HepG2 (cell line): ENCODE data around the gene ASPRV1. TPM values are rescaled to one million over a fixed set of nuclear protein-coding genes. Genes with fewer than 3 reads are reported as not detected.

Source experiments
- ARID2 ChIP-seq: sonication (generic); formaldehyde crosslinking; IDR thresholded peaks from 2 replicates; pipeline ENCODE4 v1.8.1; 2022; ENCODE audit warnings: mild to moderate bottlenecking, missing genetic modification reagents, borderline replicate concordance
- FLYWCH1 ChIP-seq: sonication (generic); formaldehyde crosslinking; IDR thresholded peaks from 2 replicates; pipeline ENCODE4 v1.8.1; 2023; ENCODE audit warnings: mild to moderate bottlenecking, missing genetic modification reagents
- IKZF4 ChIP-seq: sonication (generic); formaldehyde crosslinking; IDR thresholded peaks from 2 replicates; pipeline ENCODE4 v1.5.1; 2020; ENCODE audit warnings: borderline replicate concordance, mild to moderate bottlenecking, low read depth, missing genetic modification reagents; ENCODE audit errors: not compliant biosample characterization
- NAIF1 ChIP-seq: sonication (generic); formaldehyde crosslinking; IDR thresholded peaks from 2 replicates; pipeline ENCODE4 v1.5.0; 2020; ENCODE audit warnings: mild to moderate bottlenecking, missing genetic modification reagents, borderline replicate concordance
- PLRG1 ChIP-seq: fragments of 450-650 bp; conservative IDR thresholded peaks from 2 replicates; pipeline ENCODE4 v1.6.1; 2016
- POLR2AphosphoS5 ChIP-seq: IDR thresholded peaks from 2 replicates; pipeline ENCODE4 v1.6.1; 2012; ENCODE audit warnings: low read depth, low read length
- RCOR2 ChIP-seq: IDR thresholded peaks from 2 replicates; pipeline ENCODE4 v1.6.1; 2016; ENCODE audit warnings: missing biosample characterization, missing genetic modification reagents
- RERE ChIP-seq: IDR thresholded peaks from 2 replicates; pipeline ENCODE4 v1.6.1; 2016; ENCODE audit warnings: low read depth, missing genetic modification reagents, missing compliant biosample characterization
- SMC3 ChIP-seq: IDR thresholded peaks from 2 replicates; pipeline ENCODE4 v1.6.1; 2011; ENCODE audit warnings: low read length, improper control_type of control experiment
- SRY ChIP-seq: sonication (generic); formaldehyde crosslinking; IDR thresholded peaks from 2 replicates; pipeline ENCODE4 v1.8.0; 2022; ENCODE audit warnings: mild to moderate bottlenecking, missing genetic modification reagents
- SUZ12 ChIP-seq: fragments of 150-350 bp; IDR thresholded peaks from 2 replicates; pipeline ENCODE4 v1.6.1; 2014; ENCODE audit warnings: low read depth, low read length
- ZFP36 ChIP-seq: fragments of 150-350 bp; IDR thresholded peaks from 2 replicates; pipeline ENCODE4 v1.6.1; 2018; ENCODE audit warnings: borderline replicate concordance, low read length, low read depth; ENCODE audit not compliant: partially characterized antibody
- ZNF232 ChIP-seq: sonication (generic); formaldehyde crosslinking; IDR thresholded peaks from 2 replicates; pipeline ENCODE4 v1.4.0; 2020; ENCODE audit warnings: missing genetic modification reagents, borderline replicate concordance
- ZNF253 ChIP-seq: sonication (generic); formaldehyde crosslinking; IDR thresholded peaks from 2 replicates; pipeline ENCODE4 v1.8.0; 2022; ENCODE audit warnings: mild to moderate bottlenecking, missing genetic modification reagents, borderline replicate concordance
- ZNF501 ChIP-seq: sonication (generic); formaldehyde crosslinking; IDR thresholded peaks from 2 replicates; pipeline ENCODE4 v1.5.1; 2020; ENCODE audit warnings: mild to moderate bottlenecking, moderate library complexity, missing genetic modification reagents
- ZZZ3 ChIP-seq: sonication (generic); formaldehyde crosslinking; IDR thresholded peaks from 2 replicates; pipeline ENCODE4 v1.4.0; 2020; ENCODE audit warnings: missing genetic modification reagents, mild to moderate bottlenecking, borderline replicate concordance
- polyA plus RNA-seq, 8 experiments: library from polyadenylated mRNA; depleted of rRNA in 3 of 8; stranded (reverse) in 7 of 8; unstranded in 1 of 8; fragments of >200 nt; fragmentation: Illumina TruSeq in 4 of 8; extraction: Trizol in 4 of 8; gene quantifications; 2 replicates each; pipeline versions ENCODE4 v1.2.1 to v1.2.3, GENCODE V29; 2011 to 2016; ENCODE audit warnings: low read depth in 4 of 8, missing spikeins in 1 of 8, mixed read lengths in 1 of 8; ENCODE audit not compliant: insufficient read depth in 1 of 8
- total RNA-seq, 5 experiments: library from RNA; depleted of rRNA; stranded (reverse); fragments of >200 nt; fragmentation: Illumina TruSeq; extraction: Trizol; gene quantifications; 2 replicates each; pipeline ENCODE4 v1.2.3, GENCODE V29; 2016; ENCODE audit warnings: low read depth in 1 of 5
- TF ChIP-seq, protein P1 (sequence below): sonication (generic); formaldehyde crosslinking; IDR thresholded peaks from 2 replicates; pipeline ENCODE4 v1.4.0; 2020; ENCODE audit warnings: missing genetic modification reagents
- TF ChIP-seq, protein P2 (sequence below): sonication (generic); formaldehyde crosslinking; IDR thresholded peaks from 2 replicates; pipeline ENCODE4 v1.8.1; 2023; ENCODE audit warnings: mild to moderate bottlenecking, missing genetic modification reagents
- TF ChIP-seq, protein P3 (sequence below): IDR thresholded peaks from 2 replicates; pipeline ENCODE4 v1.6.1; 2018; ENCODE audit warnings: missing genetic modification reagents

ASPRV1 gene
- total and polyA plus RNA-seq, 2 of the 13 experiments (the other 11 are each of a cell fraction or from before 2014, with no cell fraction given), result 0.40 to 0.48 TPM

GRCh38 chr2:69947325-69947931 lies 14.0 kb downstream of the ASPRV1 start (continued):
- no peak for TF ChIP-seq RERE (CRISPR knock-in tag)
- peak; percentile 85 for TF ChIP-seq RCOR2 (CRISPR knock-in tag)
- no peak for TF ChIP-seq PLRG1
- TF ChIP-seq SMC3, result no peak
- TF ChIP-seq, protein P1, sequence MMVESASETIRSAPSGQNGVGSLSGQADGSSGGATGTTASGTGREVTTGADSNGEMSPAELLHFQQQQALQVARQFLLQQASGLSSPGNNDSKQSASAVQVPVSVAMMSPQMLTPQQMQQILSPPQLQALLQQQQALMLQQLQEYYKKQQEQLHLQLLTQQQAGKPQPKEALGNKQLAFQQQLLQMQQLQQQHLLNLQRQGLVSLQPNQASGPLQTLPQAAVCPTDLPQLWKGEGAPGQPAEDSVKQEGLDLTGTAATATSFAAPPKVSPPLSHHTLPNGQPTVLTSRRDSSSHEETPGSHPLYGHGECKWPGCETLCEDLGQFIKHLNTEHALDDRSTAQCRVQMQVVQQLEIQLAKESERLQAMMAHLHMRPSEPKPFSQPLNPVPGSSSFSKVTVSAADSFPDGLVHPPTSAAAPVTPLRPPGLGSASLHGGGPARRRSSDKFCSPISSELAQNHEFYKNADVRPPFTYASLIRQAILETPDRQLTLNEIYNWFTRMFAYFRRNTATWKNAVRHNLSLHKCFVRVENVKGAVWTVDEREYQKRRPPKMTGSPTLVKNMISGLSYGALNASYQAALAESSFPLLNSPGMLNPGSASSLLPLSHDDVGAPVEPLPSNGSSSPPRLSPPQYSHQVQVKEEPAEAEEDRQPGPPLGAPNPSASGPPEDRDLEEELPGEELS (CRISPR knock-in tag), result peak; percentile 54
- no peak for TF ChIP-seq ZZZ3 (CRISPR knock-in tag)
- no peak for TF ChIP-seq FLYWCH1
- TF ChIP-seq ARID2 (CRISPR knock-in tag), result no peak
- TF ChIP-seq ZNF253, result no peak
- TF ChIP-seq SRY, result no peak
- TF ChIP-seq, protein P2, sequence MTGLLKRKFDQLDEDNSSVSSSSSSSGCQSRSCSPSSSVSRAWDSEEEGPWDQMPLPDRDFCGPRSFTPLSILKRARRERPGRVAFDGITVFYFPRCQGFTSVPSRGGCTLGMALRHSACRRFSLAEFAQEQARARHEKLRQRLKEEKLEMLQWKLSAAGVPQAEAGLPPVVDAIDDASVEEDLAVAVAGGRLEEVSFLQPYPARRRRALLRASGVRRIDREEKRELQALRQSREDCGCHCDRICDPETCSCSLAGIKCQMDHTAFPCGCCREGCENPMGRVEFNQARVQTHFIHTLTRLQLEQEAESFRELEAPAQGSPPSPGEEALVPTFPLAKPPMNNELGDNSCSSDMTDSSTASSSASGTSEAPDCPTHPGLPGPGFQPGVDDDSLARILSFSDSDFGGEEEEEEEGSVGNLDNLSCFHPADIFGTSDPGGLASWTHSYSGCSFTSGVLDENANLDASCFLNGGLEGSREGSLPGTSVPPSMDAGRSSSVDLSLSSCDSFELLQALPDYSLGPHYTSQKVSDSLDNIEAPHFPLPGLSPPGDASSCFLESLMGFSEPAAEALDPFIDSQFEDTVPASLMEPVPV (CRISPR knock-in tag), result no peak
- no peak for TF ChIP-seq SUZ12
- TF ChIP-seq IKZF4, result no peak
- TF ChIP-seq ZFP36, result no peak
- no peak for TF ChIP-seq POLR2AphosphoS5
- no peak for TF ChIP-seq ZNF501 (CRISPR knock-in tag)
- TF ChIP-seq, protein P3, sequence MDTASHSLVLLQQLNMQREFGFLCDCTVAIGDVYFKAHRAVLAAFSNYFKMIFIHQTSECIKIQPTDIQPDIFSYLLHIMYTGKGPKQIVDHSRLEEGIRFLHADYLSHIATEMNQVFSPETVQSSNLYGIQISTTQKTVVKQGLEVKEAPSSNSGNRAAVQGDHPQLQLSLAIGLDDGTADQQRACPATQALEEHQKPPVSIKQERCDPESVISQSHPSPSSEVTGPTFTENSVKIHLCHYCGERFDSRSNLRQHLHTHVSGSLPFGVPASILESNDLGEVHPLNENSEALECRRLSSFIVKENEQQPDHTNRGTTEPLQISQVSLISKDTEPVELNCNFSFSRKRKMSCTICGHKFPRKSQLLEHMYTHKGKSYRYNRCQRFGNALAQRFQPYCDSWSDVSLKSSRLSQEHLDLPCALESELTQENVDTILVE (CRISPR knock-in tag), result 0 out of 2 replicates have a peak, but pooled peaks have one; percentile 5
- TF ChIP-seq ZNF232 (CRISPR knock-in tag), result no peak
- no peak for TF ChIP-seq NAIF1 (CRISPR knock-in tag)
